Spleen (tissue), 11 donors: Measurements from ENCODE around the gene PRKACA. TPM values are rescaled to one million over a fixed set of nuclear protein-coding genes. Genes with fewer than 3 reads are reported as not detected.

Experiments used
- DNase-seq: peaks from one replicate; pipeline ENCODE4 v3.0.0-alpha.2; 2020
- H3K27ac ChIP-seq, 8 donors: fragments of 200-600 bp; sonication (generic) in 7 of 8; 1 replicate in 4 of 8; 2 replicates in 4 of 8; pipeline versions ENCODE4 v1.5.0 to v1.8.0; 2016 to 2021; ENCODE audit warnings: inconsistent platforms in 4 of 8, mild to moderate bottlenecking in 4 of 8, moderate library complexity in 1 of 8
- H3K27me3 ChIP-seq, 7 donors: fragments of 200-600 bp; sonication (generic) in 6 of 7; replicated peaks in 1 of 7; 1 replicate in 4 of 7; 2 replicates in 3 of 7; pipeline versions ENCODE4 v1.5.0 to v1.8.0; 2016 to 2021; ENCODE audit warnings: inconsistent platforms in 3 of 7, mild to moderate bottlenecking in 1 of 7
- H3K36me3 ChIP-seq, 6 donors: fragments of 200-600 bp; sonication (generic) in 5 of 6; 1 replicate in 4 of 6; 2 replicates in 2 of 6; pipeline versions ENCODE4 v1.5.0 to v1.8.0; 2016 to 2021; ENCODE audit warnings: inconsistent platforms in 2 of 6
- H3K4me1 ChIP-seq, 6 donors: fragments of 200-600 bp; sonication (generic) in 5 of 6; 1 replicate in 3 of 6; 2 replicates in 3 of 6; pipeline versions ENCODE4 v1.5.0 to v1.8.0; 2016 to 2021; ENCODE audit warnings: inconsistent platforms in 3 of 6
- H3K4me3 ChIP-seq, 8 donors: fragments of 200-600 bp; sonication (generic) in 7 of 8; 1 replicate in 4 of 8; 2 replicates in 4 of 8; pipeline versions ENCODE4 v1.5.0 to v1.8.0; 2016 to 2021; ENCODE audit warnings: inconsistent platforms in 4 of 8, mild to moderate bottlenecking in 4 of 8, moderate library complexity in 2 of 8
- H3K9me3 ChIP-seq, 8 donors: fragments of 200-600 bp; sonication (generic) in 7 of 8; 1 replicate in 4 of 8; 2 replicates in 4 of 8; pipeline versions ENCODE4 v1.5.0 to v1.8.0; 2016 to 2021; ENCODE audit warnings: inconsistent platforms in 4 of 8
- CTCF ChIP-seq, 11 experiments: fragments of 200-600 bp in 7 of 11; fragments of 450-650 bp in 4 of 11; sonication (generic) in 4 of 11; IDR thresholded peaks in 8 of 11; conservative IDR thresholded peaks in 3 of 11; 1 replicate in 7 of 11; 2 replicates in 4 of 11; pipeline versions ENCODE4 v1.4.0 to v1.8.0; 2016 to 2021; ENCODE audit warnings: antibody characterized with exemption in 11 of 11, inconsistent platforms in 4 of 11, mild to moderate bottlenecking in 1 of 11
- POLR2A ChIP-seq, 3 donors: fragments of 450-650 bp; IDR thresholded peaks; one replicate each; pipeline ENCODE4 v1.5.1; 2017; ENCODE audit warnings: antibody characterized with exemption in 3 of 3, mild to moderate bottlenecking in 1 of 3
- POLR2AphosphoS5 ChIP-seq, 3 donors: sonication (generic); formaldehyde crosslinking; IDR thresholded peaks; one replicate each; pipeline ENCODE4 v1.5.1; 2017; ENCODE audit warnings: antibody characterized with exemption in 3 of 3
- WGBS, 5 donors: extraction: QIAGEN DNeasy Blood & Tissue Kit in 3 of 5; methylation state at CpG; one replicate each; pipeline versions ENCODE4 v1.1.5 to v1.1.7; 2013 to 2018; 5-methylcytosine and 5-hydroxymethylcytosine counted together
- intact Hi-C: fragments of 100-400 bp; cut with DNase I; formaldehyde crosslinking; loops from one replicate; pipeline ENCODE4 v1.15.0; 2023; ENCODE audit warnings: low total_unique reads
- polyA plus RNA-seq, 3 donors: library from polyadenylated mRNA; stranded (reverse); fragments of 200-250 nt; gene quantifications; one replicate each; pipeline ENCODE4 v1.2.1, GENCODE V29; 2013
- total RNA-seq, 7 donors: library from RNA; depleted of rRNA in 3 of 7; stranded (reverse); fragments of >200 nt in 3 of 7; fragmentation: NEBNext Ultra II Directional in 4 of 7; extraction: Animal tissue kit (Norgen Biotek cat#: 25700) in 4 of 7; gene quantifications; one replicate each; pipeline versions ENCODE4 v1.1.0 to v1.2.1, GENCODE V29; 2016 to 2021
- donor health status: healthy with polysubstance abuse.
- donor health status: DM: no; HTN: no; CAD: no; lungs with moderate emphysema.
- donor health status: DM: no; HTN: no; CAD: no.
- donor health status: Bipolar disorder and iron deficiency.
- donor health status: healthy.
- donor health status: DM: no; HTN: no; CAD: no.
- donor health status: DM: yes; HTN: yes; CAD: no.

Gene PRKACA
- total and polyA plus RNA-seq, 10 donors = 26.6 to 256 (median 109) TPM

GRCh38 chr19:14156971-14157717, 39.6 kb upstream of the PRKACA start:
- WGBS, 5 donors = 89 to 97% (median 93%) methylated on average over 20 to 26 of the region's 26 CpGs
- no peaks in the 10 kb centered on the region for H3K9me3 ChIP-seq
- intact Hi-C loops = no loop called here
- H3K4me3 ChIP-seq = no peak overlapping the region
- H3K27me3 ChIP-seq = no peaks in the 10 kb centered on the region
- no peak for DNase-seq
- TF ChIP-seq CTCF (IDR thresholded peaks at IDR 0.05 in 8 of 11, conservative IDR thresholded peaks at IDR 0.05 in 3 of 11) (no peak), POLR2AphosphoS5 (IDR thresholded peaks at IDR 0.05) (peak in 1 of 3 donors; percentile 8), POLR2A (IDR thresholded peaks at IDR 0.05) (no peak)
- no peaks in the 10 kb centered on the region for H3K4me1 ChIP-seq
- H3K36me3 ChIP-seq = peaks cover 3 to 62% (median 26%) of the 10 kb centered on the region in 6 donors
- H3K27ac ChIP-seq = no peak overlapping the region

GRCh38 chr19:14156122-14156521, 38.6 kb upstream of the PRKACA start:
- TF ChIP-seq POLR2A (IDR thresholded peaks at IDR 0.05) = no peak
- TF ChIP-seq POLR2AphosphoS5 (IDR thresholded peaks at IDR 0.05) = peak in 1 of 3 donors; percentile 7
- no peak for TF ChIP-seq CTCF (IDR thresholded peaks at IDR 0.05 in 8 of 11, conservative IDR thresholded peaks at IDR 0.05 in 3 of 11)
- peaks cover 0 to 2% (median 0%) of the 10 kb centered on the region in 6 donors for H3K4me1 ChIP-seq
- no peaks in the 10 kb centered on the region for H3K27me3 ChIP-seq
- peaks cover 3 to 70% (median 26%) of the 10 kb centered on the region in 6 donors for H3K36me3 ChIP-seq
- H3K27ac ChIP-seq = no peak overlapping the region
- no peak for DNase-seq
- 93 to 98% (median 94%) methylated on average over 5 to 12 of the region's 12 CpGs for WGBS, 5 donors
- intact Hi-C loops = no loop called here
- no peaks in the 10 kb centered on the region for H3K9me3 ChIP-seq
- no peak overlapping the region for H3K4me3 ChIP-seq

GRCh38 chr19:14155371-14155770, 37.8 kb upstream of the PRKACA start:
- TF ChIP-seq CTCF (IDR thresholded peaks at IDR 0.05 in 8 of 11, conservative IDR thresholded peaks at IDR 0.05 in 3 of 11) (no peak), POLR2AphosphoS5 (IDR thresholded peaks at IDR 0.05) (peak in 1 of 3 donors; percentile 29), POLR2A (IDR thresholded peaks at IDR 0.05) (no peak)
- H3K4me1 ChIP-seq = peaks cover under 1 to 10% (median 5%) of the 10 kb centered on the region in 6 donors
- no peaks in the 10 kb centered on the region for H3K27me3 ChIP-seq
- peaks cover 3 to 72% (median 26%) of the 10 kb centered on the region in 6 donors for H3K36me3 ChIP-seq
- WGBS, 5 donors = 88 to 98% (median 96%) methylated on average over 9 to 17 of the region's 17 CpGs
- no peak overlapping the region for H3K4me3 ChIP-seq
- intact Hi-C loops = no loop called here
- no peak for DNase-seq
- H3K27ac ChIP-seq = no peak overlapping the region
- no peaks in the 10 kb centered on the region for H3K9me3 ChIP-seq

GRCh38 chr19:14152713-14153112, 35.2 kb upstream of the PRKACA start:
- H3K27me3 ChIP-seq = no peaks in the 10 kb centered on the region
- WGBS, 5 donors = 89 to 98% (median 96%) methylated on average over 10 to 12 of the region's 12 CpGs
- intact Hi-C loops = no loop called here
- TF ChIP-seq POLR2AphosphoS5 (IDR thresholded peaks at IDR 0.05) (no peak), POLR2A (IDR thresholded peaks at IDR 0.05) (no peak)
- DNase-seq = no peak
- H3K9me3 ChIP-seq = no peaks in the 10 kb centered on the region
- H3K4me1 ChIP-seq = peaks cover 23 to 37% (median 31%) of the 10 kb centered on the region in 6 donors
- no peak overlapping the region for H3K4me3 ChIP-seq
- H3K36me3 ChIP-seq = peaks cover 0 to 54% (median 22%) of the 10 kb centered on the region in 6 donors
- H3K27ac ChIP-seq = no peak overlapping the region
